HG02981 (cell line): ENCODE data around the gene POLD1.

Experiments
- ATAC-seq: cut with Tn5 transposase; IDR thresholded peaks from one replicate; pipeline ENCODE4 v1.9.1; 2021; ENCODE audit warnings: mild to moderate bottlenecking, moderate library complexity; ENCODE audit not compliant: unreplicated experiment

POLD1 gene

GRCh38 chr19:50365434-50366306, 18.5 kb upstream of the POLD1 start, which contains the start of gene NAPSA:
NAPSA (minus strand) TSS chr19:50365639; CDS start chr19:50365621, 18 bp downstream.
- no peak for ATAC-seq

GRCh38 chr19:50368649-50369570, 15.2 kb upstream of the POLD1 start:
- no peak for ATAC-seq

DNA sequence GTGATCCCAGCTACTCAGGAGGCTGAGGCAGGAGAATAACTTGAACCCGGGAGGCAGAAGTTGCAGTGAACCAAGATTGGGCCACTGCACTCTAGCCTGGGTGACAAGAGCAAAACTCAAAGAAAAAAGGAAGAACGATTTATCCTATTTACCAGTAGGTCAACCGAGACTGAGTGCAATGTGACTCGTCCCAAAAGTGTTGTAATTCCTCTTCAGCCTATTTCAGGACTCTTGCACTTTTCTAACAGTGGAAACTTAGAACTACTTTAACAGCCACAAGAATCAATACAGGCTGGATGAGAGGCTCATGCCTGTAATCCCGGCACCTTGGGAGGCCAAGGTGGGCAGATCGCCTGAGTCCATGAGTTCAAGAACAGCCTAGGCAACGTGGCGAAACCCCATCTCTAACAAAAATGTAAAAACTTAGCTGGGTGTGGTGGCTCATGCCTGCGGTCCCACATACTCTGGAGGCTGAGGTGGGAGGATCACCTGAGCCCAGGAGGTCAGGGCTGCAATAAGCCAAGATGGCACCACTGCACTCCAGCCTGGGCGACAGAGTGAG, 12.2 kb upstream of the POLD1 start:
- ATAC-seq = no peak

GRCh38 chr19:50376166-50377050, 7.7 kb upstream of the POLD1 start, which contains the start of gene NR1H2:
NR1H2 (plus strand) TSS chr19:50376457; CDS start chr19:50377606, 1,149 bp downstream.
- peak; percentile 75 for ATAC-seq

GRCh38 chr19:50377051-50377461, 7.1 kb upstream of the POLD1 start:
- peak; percentile 22 for ATAC-seq

DNA sequence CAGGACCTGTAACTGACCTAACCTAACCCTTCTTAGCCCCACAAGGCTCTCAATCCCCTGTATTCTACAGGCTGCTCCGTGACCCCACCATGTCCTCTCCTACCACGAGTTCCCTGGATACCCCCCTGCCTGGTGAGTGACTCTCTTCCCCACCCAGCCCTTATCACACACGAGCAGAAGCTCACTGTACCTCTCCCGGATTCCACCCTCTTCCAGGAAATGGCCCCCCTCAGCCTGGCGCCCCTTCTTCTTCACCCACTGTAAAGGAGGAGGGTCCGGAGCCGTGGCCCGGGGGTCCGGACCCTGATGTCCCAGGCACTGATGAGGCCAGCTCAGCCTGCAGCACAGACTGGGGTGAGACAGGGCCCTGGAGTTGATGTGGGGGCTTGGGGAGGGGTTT, 6.6 kb upstream of the POLD1 start:
- ATAC-seq = no peak

GRCh38 chr19:50378169-50378862, 5.8 kb upstream of the POLD1 start:
- no peak for ATAC-seq

- no peak for ATAC-seq
These were observed 5.3 kb upstream of the POLD1 start for GRCh38 chr19:50378863-50379236.

GRCh38 chr19:50379602-50380001, 4.5 kb upstream of the POLD1 start:
- no peak for ATAC-seq

DNA sequence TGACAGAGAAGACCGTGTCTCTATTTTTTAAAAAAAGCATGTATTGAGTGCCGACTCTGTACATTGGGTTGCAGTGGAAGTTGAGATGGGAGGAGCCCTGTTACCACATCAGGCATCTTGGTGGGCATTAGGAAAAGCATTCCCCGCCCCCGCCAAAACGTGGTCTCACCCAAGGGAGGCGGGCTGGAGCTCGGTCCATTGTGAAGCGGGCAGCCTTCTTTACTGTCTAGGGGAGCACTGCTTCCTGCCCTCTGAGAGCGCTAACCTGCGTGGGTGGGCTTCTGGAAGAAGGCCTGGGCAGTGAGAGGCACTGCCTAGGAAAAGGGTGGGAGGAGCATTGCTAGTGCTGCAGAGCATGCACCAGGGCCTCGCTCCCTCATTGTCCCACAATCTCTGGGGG, 4.0 kb upstream of the POLD1 start:
- ATAC-seq = no peak

- ATAC-seq = no peak
These were observed 3.4 kb upstream of the POLD1 start for GRCh38 chr19:50380751-50381151.

GRCh38 chr19:50381881-50382729, 2.0 kb upstream of the POLD1 start:
- no peak for ATAC-seq

DNA sequence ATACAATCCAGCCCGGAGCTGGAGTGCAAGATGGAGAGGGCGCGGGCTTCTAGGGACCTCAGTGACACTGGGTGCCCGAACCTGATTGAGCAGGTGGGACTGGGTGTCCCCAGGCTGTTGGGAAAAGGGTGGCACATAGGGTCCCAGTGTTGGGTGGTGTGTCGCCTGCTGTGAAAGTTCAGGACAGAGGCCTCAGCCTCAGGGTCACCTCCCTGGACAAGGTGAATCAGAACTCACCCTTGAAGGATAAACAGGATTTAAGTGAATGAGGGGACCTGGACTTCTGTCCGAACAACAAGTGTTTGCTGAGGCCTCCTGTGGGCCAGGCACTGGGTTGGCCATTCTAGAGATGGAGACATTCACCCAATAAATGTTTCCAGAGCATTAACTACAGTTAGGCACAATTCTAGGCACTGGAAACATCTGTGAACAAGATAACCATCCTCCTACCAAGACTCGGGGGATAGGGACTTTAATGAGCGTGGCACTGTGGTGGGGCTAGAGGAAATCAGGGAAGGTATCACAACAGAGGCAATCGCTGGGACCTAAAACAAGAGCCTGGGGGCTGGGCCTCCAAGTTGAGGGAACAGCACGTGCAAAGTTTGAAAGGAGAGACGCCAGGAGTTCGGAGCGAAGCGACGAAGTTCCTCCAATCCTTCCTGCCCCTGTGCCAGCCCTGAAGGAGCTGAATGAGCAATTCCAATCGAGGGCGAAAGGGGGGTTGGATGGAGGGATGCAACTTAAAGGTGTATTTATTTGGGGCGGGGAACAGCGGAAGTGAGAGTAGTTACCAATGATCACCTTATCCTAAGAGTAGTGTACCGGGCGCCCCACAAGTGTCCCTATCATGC, 921 bp upstream of the POLD1 start:
- no peak for ATAC-seq

- no peak for ATAC-seq
These were observed 763 bp downstream of the POLD1 start for GRCh38 chr19:50384685-50385535.

GRCh38 chr19:50387176-50387867, 3.2 kb downstream of the POLD1 start:
- no peak for ATAC-seq

- no peak for ATAC-seq
These were observed 3.7 kb downstream of the POLD1 start for GRCh38 chr19:50387868-50388245.
